DOHH2 (cell line): ENCODE data around the gene UTS2B.

Source experiments
- H3F3A ChIP-seq: fragments of 200-600 bp; sonication (generic), shearing (Covaris generic); 2 replicates; pipeline ENCODE4 v1.6.0; 2016; ENCODE audit warnings: antibody characterized with exemption, mild to moderate bottlenecking; ENCODE audit not compliant: control insufficient read depth, insufficient read depth
- H3K27ac ChIP-seq: fragments of 200-600 bp; sonication (generic); 2 replicates; pipeline ENCODE4 v1.5.1; 2014; ENCODE audit warnings: low read depth, mild to moderate bottlenecking, low read length, moderate library complexity
- H3K27me3 ChIP-seq: fragments of 200-600 bp; sonication (generic); 2 replicates; pipeline ENCODE4 v1.6.1; 2014; ENCODE audit warnings: mild to moderate bottlenecking, low read length, mixed read lengths; ENCODE audit not compliant: control insufficient read depth
- H3K36me3 ChIP-seq: fragments of 200-600 bp; sonication (generic); 2 replicates; pipeline ENCODE4 v1.6.1; 2014; ENCODE audit warnings: mild to moderate bottlenecking, low read length, moderate library complexity, mixed read lengths; ENCODE audit not compliant: control insufficient read depth
- H3K4me1 ChIP-seq: fragments of 200-600 bp; sonication (generic); 2 replicates; pipeline ENCODE4 v1.6.1; 2014; ENCODE audit warnings: mild to moderate bottlenecking, low read length, mixed read lengths; ENCODE audit not compliant: control insufficient read depth
- H3K4me2 ChIP-seq: fragments of 200-600 bp; sonication (generic); 2 replicates; pipeline ENCODE4 v1.6.0; 2014; ENCODE audit warnings: mild to moderate bottlenecking, low read length, moderate library complexity
- H3K4me3 ChIP-seq: fragments of 200-600 bp; sonication (generic); 2 replicates; pipeline ENCODE4 v1.5.1; 2014; ENCODE audit warnings: mild to moderate bottlenecking, low read length, mixed read lengths
- H3K79me2 ChIP-seq: fragments of 200-600 bp; sonication (generic); 2 replicates; pipeline ENCODE4 v1.6.1; 2014; ENCODE audit warnings: mild to moderate bottlenecking, low read length, mixed read lengths; ENCODE audit not compliant: control insufficient read depth
- H3K9me2 ChIP-seq: fragments of 200-600 bp; sonication (generic); replicated peaks from 2 replicates; pipeline ENCODE4 v1.6.1; 2014; ENCODE audit warnings: mild to moderate bottlenecking, low read length, mixed read lengths; ENCODE audit not compliant: control insufficient read depth
- H3K9me3 ChIP-seq: fragments of 200-600 bp; sonication (generic); 2 replicates; pipeline ENCODE4 v1.6.1; 2014; ENCODE audit warnings: antibody characterized with exemption, low read length, mixed read lengths; ENCODE audit not compliant: control insufficient read depth, insufficient read depth
- H4K20me1 ChIP-seq: fragments of 200-600 bp; sonication (generic); 2 replicates; pipeline ENCODE4 v1.6.0; 2014; ENCODE audit warnings: low read depth, mild to moderate bottlenecking, antibody characterized with exemption, low read length, moderate library complexity; ENCODE audit not compliant: control insufficient read depth, insufficient read depth
- EZH2phosphoT487 ChIP-seq: fragments of 200-600 bp; sonication (generic); IDR thresholded peaks from 2 replicates; pipeline ENCODE4 v1.6.1; 2017; ENCODE audit warnings: borderline replicate concordance, mild to moderate bottlenecking, antibody characterized with exemption, low read length, moderate library complexity, mixed read lengths
- TF ChIP-seq, protein P1 (sequence below): fragments of 200-600 bp; sonication (generic); IDR thresholded peaks from one replicate; pipeline ENCODE4 v1.5.1; 2014; ENCODE audit warnings: antibody characterized with exemption, mild to moderate bottlenecking, low read depth, low read length; ENCODE audit not compliant: poor library complexity, severe bottlenecking

Gene UTS2B

DNA sequence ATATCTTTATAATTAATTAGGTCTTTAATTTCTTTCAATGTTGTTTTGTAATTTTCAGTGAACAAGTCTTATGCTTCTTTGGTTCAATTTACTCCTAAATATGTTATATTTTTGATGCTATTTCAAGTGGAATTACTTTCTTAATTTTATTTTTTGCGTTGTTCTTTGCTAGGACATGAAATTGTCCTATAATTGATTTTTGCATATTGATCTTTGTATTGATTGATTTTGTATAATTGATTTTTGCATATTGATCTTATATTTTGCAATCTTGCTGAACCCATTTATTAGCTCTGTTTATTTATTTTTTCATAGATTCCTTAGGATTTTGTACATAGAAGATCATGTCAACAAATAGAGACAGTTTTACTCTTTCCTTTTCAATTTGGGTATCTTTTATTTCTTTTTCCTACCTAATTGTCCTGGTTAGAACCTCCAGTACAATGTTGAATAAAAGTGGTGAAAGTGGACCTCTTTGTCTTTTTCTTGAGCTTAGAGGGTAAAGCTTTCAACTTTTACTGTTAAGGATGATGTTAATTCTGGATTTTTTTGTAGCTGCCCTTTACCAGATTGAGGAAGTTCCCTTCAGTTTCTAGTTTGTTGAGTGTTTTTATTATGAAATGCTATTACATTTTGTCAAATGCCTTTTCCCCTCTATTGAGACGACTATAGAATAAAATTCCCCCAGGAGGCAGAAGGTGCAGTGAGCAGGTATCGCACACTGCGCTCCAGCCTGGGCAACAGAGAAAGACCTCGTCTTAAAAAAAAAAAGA, 37.9 kb downstream of the UTS2B start:
- TF ChIP-seq EZH2phosphoT487, result no peak
- TF ChIP-seq, protein P1, sequence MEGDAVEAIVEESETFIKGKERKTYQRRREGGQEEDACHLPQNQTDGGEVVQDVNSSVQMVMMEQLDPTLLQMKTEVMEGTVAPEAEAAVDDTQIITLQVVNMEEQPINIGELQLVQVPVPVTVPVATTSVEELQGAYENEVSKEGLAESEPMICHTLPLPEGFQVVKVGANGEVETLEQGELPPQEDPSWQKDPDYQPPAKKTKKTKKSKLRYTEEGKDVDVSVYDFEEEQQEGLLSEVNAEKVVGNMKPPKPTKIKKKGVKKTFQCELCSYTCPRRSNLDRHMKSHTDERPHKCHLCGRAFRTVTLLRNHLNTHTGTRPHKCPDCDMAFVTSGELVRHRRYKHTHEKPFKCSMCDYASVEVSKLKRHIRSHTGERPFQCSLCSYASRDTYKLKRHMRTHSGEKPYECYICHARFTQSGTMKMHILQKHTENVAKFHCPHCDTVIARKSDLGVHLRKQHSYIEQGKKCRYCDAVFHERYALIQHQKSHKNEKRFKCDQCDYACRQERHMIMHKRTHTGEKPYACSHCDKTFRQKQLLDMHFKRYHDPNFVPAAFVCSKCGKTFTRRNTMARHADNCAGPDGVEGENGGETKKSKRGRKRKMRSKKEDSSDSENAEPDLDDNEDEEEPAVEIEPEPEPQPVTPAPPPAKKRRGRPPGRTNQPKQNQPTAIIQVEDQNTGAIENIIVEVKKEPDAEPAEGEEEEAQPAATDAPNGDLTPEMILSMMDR, result no peak
- no peak overlapping the region for H3K4me3 ChIP-seq
- no peaks in the 10 kb centered on the region for H3K9me2 ChIP-seq
- peaks cover 29% of the 10 kb centered on the region for H3K4me1 ChIP-seq
- no peak overlapping the region for H3K27ac ChIP-seq
- H4K20me1 ChIP-seq, result no peaks in the 10 kb centered on the region
- peaks cover 5% of the 10 kb centered on the region for H3F3A ChIP-seq
- H3K4me2 ChIP-seq, result no peak overlapping the region
- no peaks in the 10 kb centered on the region for H3K79me2 ChIP-seq
- H3K36me3 ChIP-seq, result no peaks in the 10 kb centered on the region
- H3K27me3 ChIP-seq, result no peaks in the 10 kb centered on the region
- H3K9me3 ChIP-seq, result no peaks in the 10 kb centered on the region

DNA sequence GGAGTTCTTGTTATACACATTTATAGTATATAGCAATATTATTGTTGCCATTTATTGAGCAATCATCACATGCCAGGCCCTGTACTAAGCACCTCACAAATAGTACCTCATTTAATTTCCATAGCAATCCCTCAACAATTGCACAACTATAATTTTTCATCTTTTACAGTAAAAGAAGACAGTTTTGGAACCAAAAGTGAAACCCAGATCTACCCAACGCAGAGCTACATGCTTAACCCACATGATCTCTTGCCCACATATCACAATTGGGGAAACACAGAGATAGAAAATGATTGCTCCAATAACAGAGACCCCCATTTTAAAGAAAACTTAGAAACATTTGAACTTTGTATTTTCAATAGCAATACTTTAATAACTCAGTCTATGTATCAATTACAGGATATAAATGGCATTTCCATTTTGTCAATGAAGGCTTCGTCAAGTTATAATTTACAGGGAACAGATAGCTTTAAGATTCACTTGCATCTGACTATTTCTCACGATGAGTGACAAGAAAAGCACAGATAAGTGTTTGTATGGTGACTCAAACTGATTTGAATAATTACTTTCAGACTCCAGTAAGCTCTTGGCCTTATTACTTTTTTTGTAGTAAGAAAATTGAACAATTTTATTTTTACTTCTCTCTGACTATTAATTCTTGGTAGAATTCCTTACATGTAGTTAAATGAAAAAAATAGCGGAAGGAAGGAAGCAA, 39.9 kb downstream of the UTS2B start:
- Histone ChIP-seq H3K27me3 (no peaks in the 10 kb centered on the region), H3K36me3 (no peaks in the 10 kb centered on the region), H3K27ac (no peak overlapping the region), H4K20me1 (no peaks in the 10 kb centered on the region), H3K9me3 (no peaks in the 10 kb centered on the region), H3F3A (no peaks in the 10 kb centered on the region), H3K4me2 (no peak overlapping the region), H3K4me1 (peaks cover 10% of the 10 kb centered on the region), H3K9me2 (no peaks in the 10 kb centered on the region), H3K79me2 (no peaks in the 10 kb centered on the region), H3K4me3 (no peak overlapping the region)
- TF ChIP-seq, protein P1, result no peak
- TF ChIP-seq EZH2phosphoT487, result no peak

DNA sequence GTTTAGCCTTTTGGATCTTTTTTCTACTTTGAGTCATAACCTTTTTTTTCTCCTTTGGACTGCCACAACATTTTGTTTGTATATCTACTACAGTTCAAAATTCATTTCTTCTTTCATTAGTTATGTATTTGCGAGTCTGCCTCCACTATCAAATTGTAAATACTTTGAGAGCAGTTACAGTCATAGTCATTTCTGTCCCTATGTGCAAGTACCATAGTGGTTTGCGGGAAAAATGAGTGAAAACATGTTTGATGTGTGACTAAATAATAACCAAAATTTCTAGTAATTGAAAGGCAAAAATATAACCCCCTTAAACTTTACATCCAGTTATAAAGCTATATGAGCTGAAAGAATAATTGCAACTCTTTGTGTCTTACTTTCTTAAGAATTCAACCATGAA, 46.9 kb downstream of the UTS2B start:
- Histone ChIP-seq H3K9me2 (no peaks in the 10 kb centered on the region), H3K4me2 (no peak overlapping the region)
- no peak for TF ChIP-seq EZH2phosphoT487
- TF ChIP-seq, protein P1, result no peak

More for the DNA sequence above, 46.9 kb downstream of the UTS2B start:
- no peak overlapping the region for H3K4me3 ChIP-seq
- H3K9me3 ChIP-seq, result no peaks in the 10 kb centered on the region
- no peaks in the 10 kb centered on the region for H3K27me3 ChIP-seq
- no peaks in the 10 kb centered on the region for H3K4me1 ChIP-seq
- H4K20me1 ChIP-seq, result no peaks in the 10 kb centered on the region
- no peak overlapping the region for H3K27ac ChIP-seq
- no peaks in the 10 kb centered on the region for H3K79me2 ChIP-seq
- H3K36me3 ChIP-seq, result no peaks in the 10 kb centered on the region
- no peaks in the 10 kb centered on the region for H3F3A ChIP-seq
